HG03342 (cell line): ENCODE data around the gene SYT5.
"Not testable (repeated sequence)": the region's sequence is repeated elsewhere in the genome, so short reads cannot be mapped to it uniquely, and the experiment has no call there.

Source experiments
- ATAC-seq: cut with Tn5 transposase; IDR thresholded peaks from one replicate; pipeline ENCODE4 v1.9.1; 2021; ENCODE audit warnings: mild to moderate bottlenecking, moderate library complexity; ENCODE audit not compliant: unreplicated experiment

Gene SYT5

DNA sequence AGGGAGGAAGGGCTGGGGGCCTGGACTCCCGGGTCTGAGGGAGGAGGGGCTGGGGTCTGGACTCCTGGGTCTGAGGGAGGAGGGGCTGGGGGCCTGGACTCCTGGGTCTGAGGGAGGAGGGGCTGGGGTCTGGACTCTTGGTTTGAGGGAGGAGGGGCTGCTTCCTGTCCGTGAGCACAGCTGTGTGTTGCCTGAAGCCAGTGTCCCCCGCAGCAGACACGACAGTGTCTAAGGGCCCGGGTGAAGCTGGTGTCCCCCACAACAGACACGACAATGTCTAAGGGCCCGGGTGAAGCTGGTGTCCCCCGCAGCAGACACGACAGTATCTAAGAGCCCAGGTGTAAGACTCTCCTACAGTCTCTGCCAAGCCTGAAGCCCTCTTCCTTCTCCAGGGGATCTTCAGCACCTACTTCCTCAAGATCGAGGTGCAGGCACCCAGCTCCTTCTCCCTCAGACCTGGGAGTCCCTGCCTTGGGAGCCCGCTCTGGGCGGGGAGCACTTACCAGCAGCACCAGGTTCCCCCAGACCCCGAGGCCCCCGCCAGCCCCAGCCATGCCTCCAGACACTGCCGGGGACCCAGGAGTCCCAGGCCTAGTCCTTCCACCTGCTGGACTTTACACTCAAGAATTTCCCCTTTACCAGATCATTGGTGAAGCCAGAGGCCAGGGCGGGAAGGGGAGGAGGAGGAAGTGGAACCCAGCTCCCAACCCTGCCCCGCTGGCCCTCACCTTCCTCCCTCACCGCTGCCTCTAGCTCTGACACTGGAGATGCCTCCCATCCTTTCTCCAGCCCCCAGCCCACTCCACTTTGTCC is 29.0 kb upstream of the SYT5 start, which contains the start of gene PTPRH:
PTPRH (minus strand) TSS at position 622 of the 813 bp plus-strand sequence; CDS start at position 554, 68 bp downstream.
- ATAC-seq = no peak

DNA sequence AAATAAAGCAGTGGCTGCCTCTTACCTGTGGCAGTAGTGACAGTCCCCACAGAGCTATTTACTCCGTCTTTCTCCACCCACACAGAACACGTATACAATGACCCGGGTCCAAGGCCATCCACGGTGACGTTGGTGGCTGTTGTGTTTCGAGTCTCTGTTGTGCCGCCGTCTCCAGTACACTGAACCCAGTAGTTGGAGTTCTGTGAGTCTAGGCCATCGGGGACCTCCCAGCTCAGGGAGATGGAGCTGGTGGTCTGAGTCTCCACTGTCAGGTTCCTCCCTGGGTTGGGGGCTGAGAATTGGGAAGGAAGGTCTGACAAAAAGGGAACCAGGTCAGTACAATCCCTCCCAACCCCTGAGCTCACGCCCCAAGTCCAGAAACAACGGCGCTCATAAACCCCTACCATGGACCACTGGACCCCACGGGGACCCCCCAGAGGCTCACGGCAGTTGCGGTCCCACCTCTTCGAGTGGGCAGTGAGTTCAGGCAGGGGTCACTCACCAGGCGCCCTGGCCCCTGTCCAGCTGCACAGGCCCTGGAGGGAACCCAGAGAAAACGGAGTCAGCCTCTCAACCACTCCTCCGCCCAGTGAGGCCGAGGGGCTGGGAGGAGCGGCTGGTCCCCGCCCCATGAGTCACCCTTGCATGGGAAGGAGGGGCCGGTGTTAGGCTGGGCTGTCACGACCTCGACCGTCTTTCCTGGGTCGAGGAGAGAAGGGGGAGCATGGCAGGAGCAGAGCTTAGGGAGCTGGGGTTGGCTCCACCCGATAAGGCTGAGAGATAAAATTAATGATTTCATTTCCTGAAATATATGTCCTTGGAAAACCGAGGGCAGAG is 26.8 kb upstream of the SYT5 start:
- ATAC-seq = no peak

DNA sequence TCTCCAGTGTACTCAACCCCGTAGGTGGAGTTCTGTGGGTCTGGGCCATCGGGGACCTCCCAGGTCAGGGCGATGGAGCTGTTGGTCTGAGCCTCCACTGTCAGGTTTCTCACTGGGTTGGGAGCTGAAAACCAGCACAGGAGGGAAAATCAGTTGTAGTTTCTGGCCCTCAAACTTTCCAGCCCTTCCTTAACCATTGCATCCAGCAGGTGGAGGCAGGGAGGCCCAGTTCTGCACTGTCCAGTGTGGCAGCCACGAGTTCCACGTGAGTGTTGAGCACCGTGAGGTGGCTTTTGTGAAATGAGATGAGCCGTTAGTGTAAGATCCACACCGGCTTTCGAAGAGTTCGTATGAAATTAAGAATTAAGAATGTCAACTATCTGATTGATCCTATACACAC is 22.1 kb upstream of the SYT5 start:
- not testable (repeated sequence) for ATAC-seq

DNA sequence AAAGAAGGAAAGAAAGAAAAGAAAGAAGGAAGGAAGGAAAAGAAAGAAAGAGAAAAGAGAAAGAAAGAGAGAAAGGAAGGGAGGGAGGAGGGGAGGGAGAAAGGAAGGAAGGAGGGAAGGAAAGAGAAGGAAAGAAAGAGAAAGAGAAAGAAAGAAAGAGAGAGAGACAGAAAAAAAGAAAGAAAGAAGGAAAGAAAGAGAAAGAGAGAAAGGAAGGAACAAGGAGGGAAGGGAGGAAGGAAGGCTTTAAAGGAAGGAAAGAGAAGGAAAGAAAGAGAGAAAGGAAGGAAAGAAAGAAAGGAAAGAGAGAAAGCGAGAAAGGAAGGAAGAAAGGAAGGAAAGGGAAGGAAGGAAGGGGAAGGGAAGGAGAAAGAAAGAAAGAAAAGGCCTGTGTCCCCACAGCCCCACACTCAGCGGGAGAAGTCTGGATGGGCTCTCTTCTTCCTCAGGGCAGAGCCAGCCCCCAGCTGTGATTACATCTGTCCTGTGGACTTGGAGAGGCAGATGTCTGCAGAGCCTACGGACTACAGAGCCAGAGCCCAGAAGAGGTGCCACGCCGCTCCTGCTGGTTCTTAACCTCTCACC is 19.6 kb upstream of the SYT5 start:
- no peak for ATAC-seq

DNA sequence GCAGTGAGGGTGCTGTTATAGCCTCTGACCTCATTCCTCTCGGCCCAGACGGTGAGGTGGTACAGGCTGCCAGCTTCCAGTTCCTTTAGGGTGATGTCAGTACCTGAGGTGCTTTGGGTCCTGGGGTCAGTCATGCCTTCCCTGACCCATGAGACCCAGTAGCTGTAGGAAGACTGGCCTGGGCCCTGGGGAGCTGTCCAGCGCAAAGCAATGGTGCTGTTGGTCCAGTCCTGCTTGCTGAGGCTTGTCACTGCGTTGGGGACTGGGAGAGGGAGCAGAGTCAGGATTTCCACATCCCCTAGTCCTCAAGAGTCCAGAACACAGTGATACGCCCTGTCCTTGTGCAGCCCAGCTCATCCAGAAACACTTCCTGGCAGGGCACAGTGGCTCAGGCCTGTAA is 18.6 kb upstream of the SYT5 start:
- ATAC-seq = no peak

DNA sequence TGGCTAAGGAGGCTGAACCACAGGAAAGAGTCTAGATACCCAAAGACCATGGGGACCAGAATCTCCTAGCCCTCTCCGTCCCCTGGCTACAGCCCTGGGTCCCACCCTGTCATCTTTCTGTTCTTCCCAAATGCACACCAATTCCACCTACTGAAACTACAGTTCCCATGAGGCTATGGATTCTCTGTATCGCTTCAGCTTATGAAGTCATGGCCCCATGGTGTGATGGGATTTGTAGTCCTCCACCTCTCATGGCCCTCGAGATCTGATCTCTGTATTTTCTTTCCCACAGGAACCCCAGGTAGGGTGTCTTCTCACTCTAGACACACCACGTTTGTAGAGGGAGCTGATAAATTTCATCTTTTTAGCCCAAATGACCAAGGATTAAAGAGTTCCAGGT is 17.4 kb upstream of the SYT5 start:
- ATAC-seq = no peak

DNA sequence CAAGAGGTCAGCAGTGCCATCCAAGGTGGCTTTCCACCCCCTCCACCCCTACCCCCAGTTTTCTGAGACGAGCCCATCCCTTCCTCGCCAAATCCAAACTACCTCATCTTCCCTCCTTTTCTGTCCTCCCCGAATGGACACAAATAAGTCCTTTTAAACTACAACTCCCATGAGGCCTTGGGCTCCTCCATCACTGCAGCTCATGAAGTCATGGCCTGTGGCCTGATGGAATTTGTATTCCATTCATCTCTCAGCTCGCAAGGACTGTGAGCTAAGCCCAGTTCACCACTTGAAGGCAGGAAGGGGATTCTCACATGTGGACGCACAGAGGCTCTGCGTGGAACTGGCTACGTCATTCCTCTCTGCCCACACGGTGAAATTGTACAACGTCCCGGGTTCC is 16.7 kb upstream of the SYT5 start:
- no peak for ATAC-seq

DNA sequence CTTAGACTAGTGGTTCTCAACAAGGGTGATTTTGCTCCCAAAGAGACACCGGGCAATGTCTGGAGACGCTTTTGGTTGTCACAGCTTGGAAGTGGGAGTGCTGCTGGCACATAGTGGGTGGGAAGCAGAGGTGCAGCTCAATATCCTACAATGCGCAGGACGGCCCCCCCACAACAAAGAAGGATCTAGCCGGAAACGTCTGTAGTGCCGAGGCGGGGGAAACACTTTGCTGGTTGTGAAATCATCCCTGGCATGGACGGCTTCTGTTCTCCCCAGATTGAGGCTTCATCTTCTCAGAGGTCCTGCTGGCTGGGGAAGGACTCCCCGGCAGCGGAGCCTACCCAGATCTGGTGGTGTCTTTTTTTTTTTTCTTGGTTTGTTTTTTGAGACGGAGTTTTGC is 13.4 kb upstream of the SYT5 start:
- no peak for ATAC-seq

DNA sequence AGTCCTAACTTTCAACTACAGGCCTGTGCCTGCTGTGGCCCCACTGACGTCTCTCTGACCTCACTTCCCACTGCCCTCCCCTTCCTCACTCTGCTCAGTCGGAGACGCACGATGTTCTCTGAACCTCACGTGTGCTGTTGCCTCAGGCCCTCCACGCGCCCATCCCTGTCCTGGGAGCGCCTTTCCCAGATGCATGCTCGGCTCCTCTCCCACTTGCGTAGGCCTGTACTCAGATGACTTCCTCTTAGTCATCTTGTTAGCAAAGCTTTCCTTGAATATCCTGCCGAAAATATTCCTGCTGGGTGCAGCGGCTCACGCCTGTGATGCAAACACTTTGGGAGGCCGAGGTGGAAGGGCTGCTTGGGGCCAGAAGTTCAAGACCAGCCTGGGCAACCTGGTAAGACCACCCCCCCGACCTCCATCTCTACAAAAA is 9.3 kb upstream of the SYT5 start:
- ATAC-seq = no peak

DNA sequence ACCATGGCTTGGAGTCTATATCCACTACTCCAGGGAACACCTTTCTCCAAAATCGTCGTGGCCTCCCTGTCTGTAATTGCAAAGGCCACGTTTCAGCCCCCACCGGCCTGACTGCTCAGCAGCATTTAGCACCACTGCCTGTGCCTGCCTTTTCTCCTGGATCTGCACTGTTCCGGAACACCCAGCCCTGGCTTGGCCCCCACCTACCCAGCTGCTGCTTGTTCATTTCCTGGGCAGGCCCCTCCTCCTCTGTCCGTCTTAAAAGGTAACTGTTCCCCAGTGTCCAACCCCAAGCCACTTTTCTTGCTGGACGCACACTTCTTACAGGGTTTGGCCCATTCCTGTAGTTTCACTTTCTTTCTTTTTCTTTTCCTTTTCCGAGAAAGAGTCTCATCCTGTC is 8.5 kb upstream of the SYT5 start:
- no peak for ATAC-seq

DNA sequence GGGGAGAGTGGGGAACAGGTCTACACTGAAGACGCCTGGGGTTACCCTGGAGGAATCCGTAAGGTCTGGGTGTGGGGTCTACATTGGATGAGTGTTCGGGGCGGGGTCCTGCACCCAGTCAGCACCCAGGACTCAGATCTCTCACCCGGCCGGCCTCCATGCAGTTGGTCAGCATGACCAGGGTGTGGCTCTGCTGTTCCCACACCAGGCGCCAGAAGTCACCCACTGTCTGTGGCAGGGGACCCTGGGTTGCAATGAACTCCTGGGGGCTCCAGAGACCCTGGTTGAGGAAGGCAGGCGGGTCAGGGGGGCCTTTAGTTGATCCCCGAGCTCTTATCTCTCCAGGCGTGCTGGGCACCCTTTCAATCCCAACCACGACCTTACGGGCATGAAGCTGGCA is 6.0 kb upstream of the SYT5 start:
- no peak for ATAC-seq

DNA sequence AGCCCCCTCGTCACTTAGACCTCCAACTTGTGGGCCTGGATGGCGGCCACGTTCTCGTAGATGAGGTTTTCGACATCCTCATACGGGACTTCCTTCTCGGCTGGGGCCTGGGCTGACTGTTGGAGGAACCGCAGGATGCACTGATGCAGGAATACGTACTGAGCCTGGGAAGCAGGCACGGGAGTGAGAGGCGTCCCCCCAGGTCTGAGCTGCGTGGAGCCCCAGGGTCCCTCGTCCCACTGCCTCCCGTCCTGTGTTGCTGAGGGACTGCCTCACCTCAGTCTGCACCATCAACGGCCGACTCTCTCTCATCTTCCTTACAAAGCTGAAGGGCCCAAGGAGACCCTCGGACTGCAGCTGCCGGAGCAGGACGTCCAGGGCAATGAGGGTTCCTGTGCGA is 1.7 kb upstream of the SYT5 start:
- ATAC-seq = no peak

DNA sequence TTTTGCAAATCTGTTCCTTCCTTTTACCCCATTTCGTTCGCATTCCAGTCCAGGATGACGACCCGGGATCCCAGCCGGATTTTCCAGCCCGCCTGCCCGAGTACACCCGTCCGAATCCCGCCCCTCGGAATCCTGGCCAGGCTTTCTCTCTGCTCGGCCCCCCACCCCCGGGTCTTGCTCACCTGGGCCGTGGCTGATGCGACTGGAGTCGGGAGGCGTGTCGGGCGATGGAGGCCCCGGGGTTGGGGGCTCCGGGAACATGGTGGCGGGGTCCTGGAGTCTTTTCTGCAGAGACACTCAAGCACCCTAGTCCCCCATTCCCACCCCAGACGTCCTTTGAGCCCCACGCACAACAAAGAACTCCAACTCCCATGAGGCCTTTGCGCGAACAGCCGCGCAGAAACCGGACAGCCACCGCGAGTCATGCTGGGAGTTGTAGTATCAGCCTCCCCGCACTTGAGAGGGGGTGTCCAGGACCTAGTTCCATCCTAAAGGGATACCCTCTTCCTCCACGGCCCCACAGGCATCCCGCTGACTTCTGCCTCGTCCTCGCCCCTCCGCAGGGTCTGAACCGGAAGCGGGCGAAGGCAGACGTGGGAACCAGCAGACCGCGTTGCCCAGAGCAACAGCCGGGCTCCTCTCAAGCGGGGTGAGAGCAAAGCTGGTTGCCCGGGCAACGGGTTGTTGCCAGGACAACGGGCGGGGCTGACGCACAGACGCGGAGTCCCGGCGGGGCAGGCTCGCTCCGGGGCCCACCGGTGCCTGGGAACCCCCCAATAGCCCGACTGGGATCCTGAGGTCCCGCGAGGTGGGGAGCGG is 1.1 kb downstream of the SYT5 start:
- peak; percentile 85 for ATAC-seq

DNA sequence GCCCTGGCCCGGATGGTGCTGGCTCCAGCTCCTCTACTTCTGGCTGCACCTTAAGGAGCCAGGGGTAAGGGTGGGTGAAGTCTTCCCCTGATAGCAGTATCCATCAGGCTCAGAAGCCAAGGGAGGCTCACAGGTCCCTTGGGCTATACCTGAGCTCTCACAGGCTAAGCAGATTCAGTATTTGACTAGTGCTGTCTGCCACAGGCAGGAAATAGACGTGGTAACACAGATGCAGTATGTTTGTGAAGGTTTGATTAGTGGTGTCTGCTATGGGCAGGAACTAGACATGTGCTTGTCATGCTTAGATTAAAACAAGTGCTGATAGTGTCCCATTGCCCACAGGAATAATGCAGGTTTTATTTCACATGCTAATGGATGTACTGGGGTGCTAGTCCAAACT is 4.0 kb downstream of the SYT5 start:
- ATAC-seq = no peak

DNA sequence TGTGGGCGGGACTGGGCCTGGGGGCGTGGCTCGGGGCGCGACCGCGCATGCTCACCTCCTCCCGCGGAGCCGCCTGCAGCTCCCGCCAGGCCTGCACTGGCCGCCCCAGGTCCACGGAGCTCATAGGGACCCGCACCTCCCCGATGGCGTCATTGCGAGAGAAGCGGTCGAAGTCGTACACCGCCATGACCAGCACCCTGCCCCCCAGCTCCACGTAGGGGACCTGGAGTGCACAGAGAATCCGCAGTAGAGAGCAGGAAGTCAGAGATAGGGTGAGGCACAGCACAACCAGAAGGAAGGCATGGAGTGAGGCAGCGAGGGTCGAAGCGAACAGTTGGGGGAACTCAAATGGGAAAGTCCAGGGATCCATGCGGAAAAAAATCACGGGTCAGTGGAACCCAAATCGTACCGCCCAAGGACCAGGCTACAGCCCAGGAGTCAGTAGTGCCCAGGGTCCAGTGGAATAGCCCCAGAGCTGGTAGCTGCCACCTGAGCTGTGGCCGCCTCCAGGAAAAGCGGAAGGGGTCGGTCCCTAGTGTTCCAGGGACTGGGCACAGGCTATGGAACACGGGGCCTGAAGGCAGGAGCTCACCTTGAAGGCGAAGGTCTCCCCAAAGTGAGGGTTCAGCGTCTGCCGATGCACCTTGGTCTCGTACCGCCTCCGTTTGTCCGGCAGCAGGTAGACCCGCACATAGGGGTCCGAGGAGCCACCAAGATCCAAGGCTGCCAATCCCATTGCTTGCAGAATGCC is 4.8 kb downstream of the SYT5 start:
- ATAC-seq = no peak

DNA sequence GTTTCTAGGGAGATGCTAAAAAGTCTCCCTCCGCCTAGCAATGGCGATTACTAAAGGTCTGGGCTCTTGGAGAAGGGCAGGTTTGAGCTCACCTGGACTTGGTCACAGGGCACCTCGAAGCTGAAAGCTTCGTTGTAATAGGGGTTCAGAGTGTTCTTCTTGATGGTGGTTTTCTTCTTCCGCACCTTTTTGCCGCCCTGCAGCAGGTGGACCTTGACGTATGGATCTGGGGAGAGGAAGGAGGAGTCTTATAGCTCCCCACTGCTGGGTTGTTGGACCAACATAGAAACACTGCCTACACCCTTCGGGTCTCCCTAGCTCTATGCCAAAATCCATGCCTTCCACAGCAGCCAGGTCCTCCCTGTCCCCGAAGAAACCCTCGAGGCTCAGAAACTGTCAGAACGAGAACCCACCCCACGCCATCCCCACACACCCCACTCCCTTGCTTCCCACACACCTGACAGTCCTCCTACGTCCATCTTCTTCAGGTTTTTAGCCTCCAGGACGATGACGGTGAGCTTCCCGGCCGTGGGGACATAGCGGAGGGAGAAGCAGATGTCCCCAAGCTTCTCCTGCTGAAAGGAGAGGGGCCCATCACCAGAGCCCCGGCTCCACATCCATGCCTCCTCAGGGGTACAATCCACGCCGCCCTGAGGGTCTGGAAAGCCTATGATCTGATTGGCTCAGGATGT is 5.5 kb downstream of the SYT5 start:
- ATAC-seq = no peak

DNA sequence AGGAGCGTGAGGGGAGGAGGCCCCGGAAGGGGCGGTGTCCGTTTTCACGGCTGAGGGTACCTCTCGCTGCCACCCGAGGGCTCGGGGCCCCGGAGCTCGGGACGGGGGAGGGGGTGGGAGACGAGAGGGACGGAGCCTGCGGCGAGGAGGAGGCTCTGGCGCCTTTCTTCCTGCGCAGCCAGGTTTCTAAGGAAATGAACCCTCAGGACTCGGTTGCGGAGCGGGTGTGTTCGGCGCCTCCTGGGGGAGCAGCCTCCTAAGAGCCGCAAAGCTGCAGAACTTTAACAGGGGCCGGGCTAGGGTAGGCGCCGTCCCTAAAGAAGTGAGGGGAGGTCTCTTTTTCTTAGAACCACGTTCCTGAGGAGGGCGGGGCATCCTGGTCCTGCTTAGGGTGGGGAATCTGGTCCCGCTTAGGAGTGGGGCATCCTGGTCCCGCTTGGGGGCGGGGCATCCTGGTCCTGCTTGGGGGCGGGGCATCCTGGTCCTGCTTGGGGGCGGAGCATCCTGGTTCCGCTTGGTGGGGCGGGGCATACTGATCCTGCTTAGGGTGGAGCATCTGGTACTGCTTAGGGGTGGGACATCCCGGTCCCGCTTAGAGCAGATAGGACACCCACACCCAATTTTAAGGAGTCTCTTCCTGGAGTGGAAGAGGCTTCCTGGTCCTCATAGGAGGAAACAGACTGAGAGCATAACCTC is 6.2 kb downstream of the SYT5 start:
- ATAC-seq = no peak

DNA sequence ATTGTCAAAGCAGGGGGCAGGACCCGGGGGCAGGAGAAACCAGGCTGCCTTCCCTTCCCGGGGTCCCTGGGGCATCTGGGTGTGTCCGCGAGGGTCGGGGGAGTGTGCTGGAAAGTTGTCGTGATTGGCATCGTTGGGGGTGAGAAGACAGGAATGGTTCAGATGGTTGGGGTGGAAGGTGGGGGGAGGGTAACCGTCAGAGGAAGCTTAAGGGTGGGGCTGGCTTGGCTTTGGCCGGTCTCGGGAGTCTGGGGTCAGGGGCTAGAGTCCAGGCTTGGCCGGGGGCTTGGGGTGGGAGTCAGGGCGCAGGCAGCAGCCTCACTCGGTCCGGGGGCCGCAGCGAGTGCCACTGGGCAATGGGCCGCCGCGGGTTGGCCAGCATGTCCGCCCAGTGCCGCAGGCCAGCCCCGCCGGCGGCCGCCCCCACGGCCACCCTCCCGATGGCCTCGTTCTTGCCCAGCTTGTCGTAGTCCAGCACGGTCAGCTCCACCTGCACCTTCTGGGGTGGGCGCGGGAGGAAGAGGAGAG is 6.8 kb downstream of the SYT5 start:
- no peak for ATAC-seq

DNA sequence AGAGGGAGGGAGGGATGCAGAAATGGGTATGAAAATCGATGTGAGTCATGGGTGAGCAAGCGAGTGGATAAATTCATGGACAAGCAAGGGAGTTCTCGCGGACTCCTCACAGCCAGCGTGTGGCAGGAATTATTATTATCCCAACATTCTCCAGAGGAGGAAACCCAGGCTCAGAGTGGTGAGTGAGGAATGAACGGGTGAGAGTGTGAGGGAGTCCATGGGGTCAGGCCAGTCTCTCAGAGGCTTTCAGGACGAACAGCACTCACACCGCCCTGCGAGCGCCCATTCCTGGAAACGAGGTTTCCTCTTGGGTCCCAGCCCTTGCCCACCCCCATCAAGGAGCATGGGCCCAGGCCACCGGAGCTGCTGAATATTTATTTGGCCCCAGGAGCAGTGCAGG is 7.3 kb downstream of the SYT5 start:
- no peak for ATAC-seq
